ENCODE measurements around the gene CLCN7.

- TF ChIP-seq CTCF (IDR thresholded peaks at IDR 0.05), result no peak
- TF ChIP-seq POLR2AphosphoS5 (IDR thresholded peaks at IDR 0.05), result no peak
- no peak for TF ChIP-seq EP300 (IDR thresholded peaks at IDR 0.05)
- TF ChIP-seq POLR2A (IDR thresholded peaks at IDR 0.05), result no peak
These were observed 24.3 kb upstream of the CLCN7 start for GRCh38 chr16:1498899-1499676.
